ENCODE measurements around the gene C16orf74. TPM values are rescaled to one million over a fixed set of nuclear protein-coding genes. Genes with fewer than 3 reads are reported as not detected.

The C16orf74 gene
- total RNA-seq, 1 donor from 2014 or later = 4.7 TPM

- H3K9me3 ChIP-seq (ENCODE audit: insufficient read depth, low read depth, low read length) = no peaks in the 10 kb centered on the region
- peak overlapping the region; percentile 55 for H3K4me2 ChIP-seq (ENCODE audit: low read length)
- no peaks in the 10 kb centered on the region for H4K20me1 ChIP-seq (ENCODE audit: insufficient read depth, low read length)
- no peaks in the 10 kb centered on the region for H3K36me3 ChIP-seq (ENCODE audit: insufficient read depth, low read length)
- no peak for DNase-seq (ENCODE audit: low read depth)
- Mint-ChIP-seq H3K4me3 (ENCODE audit: unreplicated experiment) (no peak overlapping the region), H3K4me1 (ENCODE audit: low read depth, unreplicated experiment) (peaks cover 11% of the 10 kb centered on the region), H3K36me3 (ENCODE audit: low read depth, unreplicated experiment) (peaks cover 10% of the 10 kb centered on the region), H3K9me3 (ENCODE audit: unreplicated experiment) (no peaks in the 10 kb centered on the region), H3K27me3 (ENCODE audit: low read depth, unreplicated experiment) (peaks cover 4% of the 10 kb centered on the region), H3K27ac (ENCODE audit: unreplicated experiment) (peak overlapping the region; percentile 68)
- TF ChIP-seq CTCF (IDR thresholded peaks at IDR 0.05; ENCODE audit: insufficient read depth, low read depth, low read length) = no peak
- no peak for TF ChIP-seq EZH2 (IDR thresholded peaks at IDR 0.05; ENCODE audit: insufficient read depth, low read length)
- H3K4me3 ChIP-seq (ENCODE audit: insufficient read depth, low read depth, low read length) = no peak overlapping the region
- no peaks in the 10 kb centered on the region for H3K79me2 ChIP-seq (ENCODE audit: insufficient read depth, low read length)
- H2AFZ ChIP-seq (ENCODE audit: low read depth, low read length) = no peak overlapping the region
- H3K9ac ChIP-seq (ENCODE audit: low read length) = no peak overlapping the region
- peaks cover 10% of the 10 kb centered on the region for H3K4me1 ChIP-seq (ENCODE audit: insufficient read depth, low read length)
- no peak for FAIRE-seq
- no peak overlapping the region for H3K27ac ChIP-seq (ENCODE audit: low read depth, low read length)
- H3K27me3 ChIP-seq (ENCODE audit: insufficient read depth, low read length) = no peaks in the 10 kb centered on the region
These were observed 17.3 kb upstream of the C16orf74 start for GRCh38 chr16:85768199-85768598.

GRCh38 chr16:85767531-85767930 is 16.6 kb upstream of the C16orf74 start:
- peak overlapping the region; percentile 32 for H3K27ac ChIP-seq (ENCODE audit: low read depth, low read length)
- Mint-ChIP-seq H3K27me3 (ENCODE audit: low read depth, unreplicated experiment) (peaks cover 8% of the 10 kb centered on the region), H3K4me1 (ENCODE audit: low read depth, unreplicated experiment) (peaks cover 11% of the 10 kb centered on the region), H3K36me3 (ENCODE audit: low read depth, unreplicated experiment) (peaks cover 10% of the 10 kb centered on the region), H3K9me3 (ENCODE audit: unreplicated experiment) (no peaks in the 10 kb centered on the region), H3K4me3 (ENCODE audit: unreplicated experiment) (no peak overlapping the region), H3K27ac (ENCODE audit: unreplicated experiment) (peak overlapping the region; percentile 77)
- H3K4me3 ChIP-seq (ENCODE audit: insufficient read depth, low read depth, low read length) = no peak overlapping the region
- H4K20me1 ChIP-seq (ENCODE audit: insufficient read depth, low read length) = no peaks in the 10 kb centered on the region
- H2AFZ ChIP-seq (ENCODE audit: low read depth, low read length) = peak overlapping the region; percentile 48
- FAIRE-seq = peak; percentile 5
- peak; percentile 78 for DNase-seq (ENCODE audit: low read depth)
- no peaks in the 10 kb centered on the region for H3K79me2 ChIP-seq (ENCODE audit: insufficient read depth, low read length)
- H3K27me3 ChIP-seq (ENCODE audit: insufficient read depth, low read length) = no peaks in the 10 kb centered on the region
- H3K9ac ChIP-seq (ENCODE audit: low read length) = no peak overlapping the region
- peaks cover 10% of the 10 kb centered on the region for H3K4me1 ChIP-seq (ENCODE audit: insufficient read depth, low read length)
- no peak for TF ChIP-seq CTCF (IDR thresholded peaks at IDR 0.05; ENCODE audit: insufficient read depth, low read depth, low read length)
- no peaks in the 10 kb centered on the region for H3K9me3 ChIP-seq (ENCODE audit: insufficient read depth, low read depth, low read length)
- H3K4me2 ChIP-seq (ENCODE audit: low read length) = peak overlapping the region; percentile 55
- no peaks in the 10 kb centered on the region for H3K36me3 ChIP-seq (ENCODE audit: insufficient read depth, low read length)

- no peak overlapping the region for H3K4me3 ChIP-seq (ENCODE audit: insufficient read depth, low read depth, low read length)
- TF ChIP-seq CTCF (IDR thresholded peaks at IDR 0.05; ENCODE audit: insufficient read depth, low read depth, low read length) = no peak
- no peak for TF ChIP-seq EZH2 (IDR thresholded peaks at IDR 0.05; ENCODE audit: insufficient read depth, low read length)
- no peak for DNase-seq (ENCODE audit: low read depth)
These were observed 14.9 kb upstream of the C16orf74 start for GRCh38 chr16:85765767-85766166.

More at GRCh38 chr16:85765767-85766166, 14.9 kb upstream of the C16orf74 start:
- peaks cover 5% of the 10 kb centered on the region for H3K27me3 ChIP-seq (ENCODE audit: insufficient read depth, low read length)
- no peaks in the 10 kb centered on the region for H4K20me1 ChIP-seq (ENCODE audit: insufficient read depth, low read length)
- H3K4me1 ChIP-seq (ENCODE audit: insufficient read depth, low read length) = peaks cover 10% of the 10 kb centered on the region
- H3K27me3 Mint-ChIP-seq (ENCODE audit: low read depth, unreplicated experiment) = peaks cover 14% of the 10 kb centered on the region
- H2AFZ ChIP-seq (ENCODE audit: low read depth, low read length) = no peak overlapping the region
- no peak overlapping the region for H3K4me3 Mint-ChIP-seq (ENCODE audit: unreplicated experiment)
- no peak overlapping the region for H3K27ac ChIP-seq (ENCODE audit: low read depth, low read length)
- no peak for FAIRE-seq
- no peaks in the 10 kb centered on the region for H3K9me3 Mint-ChIP-seq (ENCODE audit: unreplicated experiment)
- H3K4me2 ChIP-seq (ENCODE audit: low read length) = no peak overlapping the region
- H3K4me1 Mint-ChIP-seq (ENCODE audit: low read depth, unreplicated experiment) = peaks cover 11% of the 10 kb centered on the region
- no peak overlapping the region for H3K27ac Mint-ChIP-seq (ENCODE audit: unreplicated experiment)
- no peaks in the 10 kb centered on the region for H3K9me3 ChIP-seq (ENCODE audit: insufficient read depth, low read depth, low read length)
- no peak overlapping the region for H3K9ac ChIP-seq (ENCODE audit: low read length)
- H3K36me3 Mint-ChIP-seq (ENCODE audit: low read depth, unreplicated experiment) = peaks cover 7% of the 10 kb centered on the region
- H3K79me2 ChIP-seq (ENCODE audit: insufficient read depth, low read length) = no peaks in the 10 kb centered on the region
- no peaks in the 10 kb centered on the region for H3K36me3 ChIP-seq (ENCODE audit: insufficient read depth, low read length)
